CD4-positive, alpha-beta memory T cell (primary cell): ENCODE results near the gene ACTR3. TPM values are rescaled to one million over a fixed set of nuclear protein-coding genes. Genes with fewer than 3 reads are reported as not detected.
"Not testable (repeated sequence)": the region's sequence is repeated elsewhere in the genome, so short reads cannot be mapped to it uniquely, and the experiment has no call there.

Experiments used
- CTCF ChIA-PET: fragments of 350-600 bp; sonication (Branson Sonifier 250); formaldehyde crosslinking; loops from one replicate; lab custom pipeline; 2021; ENCODE audit warnings: inconsistent platforms; ENCODE audit not compliant: partially characterized antibody; lab: Charles Lee
- POLR2A ChIA-PET: fragments of 350-600 bp; sonication (Branson Sonifier 250); formaldehyde crosslinking; loops from one replicate; lab custom pipeline; 2021; ENCODE audit not compliant: partially characterized antibody; lab: Charles Lee
- DNase-seq, 5 donors: peaks; one replicate each; pipeline versions ENCODE4 v3.0.0 to v3.0.0-alpha.2; 2020 to 2022; ENCODE audit warnings: mixed read lengths in 1 of 5
- H3K27ac ChIP-seq: one replicate; pipeline ENCODE4 v1.7.0; 2013; ENCODE audit warnings: low read depth, low read length
- H3K27me3 ChIP-seq: 2 replicates; pipeline ENCODE4 v1.7.0; 2013; ENCODE audit warnings: mild to moderate bottlenecking, low read length, moderate library complexity; ENCODE audit not compliant: insufficient read depth
- H3K36me3 ChIP-seq: 2 replicates; pipeline ENCODE4 v1.7.0; 2013; ENCODE audit warnings: mild to moderate bottlenecking, low read length, moderate library complexity; ENCODE audit not compliant: insufficient read depth
- H3K4me1 ChIP-seq: 2 replicates; pipeline ENCODE4 v1.7.0; 2013; ENCODE audit warnings: mild to moderate bottlenecking, low read length, moderate library complexity; ENCODE audit not compliant: insufficient read depth
- H3K4me3 ChIP-seq, 2 donors: one replicate each; pipeline ENCODE4 v1.7.0; 2013; ENCODE audit warnings: low read length in 2 of 2, mild to moderate bottlenecking in 1 of 2
- H3K9me3 ChIP-seq, 2 donors: one replicate each; pipeline ENCODE4 v1.7.0; 2013; ENCODE audit warnings: low read length in 2 of 2, control low read depth in 1 of 2; ENCODE audit not compliant: control insufficient read depth in 1 of 2
- H3K27ac Mint-ChIP-seq, 7 donors: one replicate each; pipeline ENCODE4 v1.8.0; 2020 to 2021; ENCODE audit warnings: mixed read lengths in 7 of 7, mild to moderate bottlenecking in 6 of 7, inconsistent platforms in 3 of 7, moderate library complexity in 3 of 7
- H3K27me3 Mint-ChIP-seq, 2 donors: one replicate each; pipeline ENCODE4 v1.8.0; 2020 to 2021; ENCODE audit warnings: mixed read lengths in 2 of 2
- H3K36me3 Mint-ChIP-seq, 2 donors: one replicate each; pipeline ENCODE4 v1.8.0; 2020 to 2021; ENCODE audit warnings: mixed read lengths in 2 of 2, inconsistent platforms in 1 of 2, mild to moderate bottlenecking in 1 of 2
- H3K4me1 Mint-ChIP-seq, 4 donors: one replicate each; pipeline ENCODE4 v1.8.0; 2020 to 2021; ENCODE audit warnings: mixed read lengths in 4 of 4, mild to moderate bottlenecking in 1 of 4
- H3K4me3 Mint-ChIP-seq, 8 donors: one replicate each; pipeline ENCODE4 v1.8.0; 2020 to 2021; ENCODE audit warnings: mixed read lengths in 8 of 8, mild to moderate bottlenecking in 7 of 8, moderate library complexity in 6 of 8, inconsistent platforms in 3 of 8
- H3K9me3 Mint-ChIP-seq, 8 donors: one replicate each; pipeline ENCODE4 v1.8.0; 2020 to 2021; ENCODE audit warnings: mixed read lengths in 8 of 8, mild to moderate bottlenecking in 5 of 8, inconsistent platforms in 3 of 8, moderate library complexity in 1 of 8
- intact Hi-C: fragments of 100-400 bp; cut with micrococcal nuclease; formaldehyde crosslinking; loops from one replicate; pipeline ENCODE4 v1.15.1; 2023
- polyA plus RNA-seq, 2 donors: library from polyadenylated mRNA; unstranded; fragments of 300-500 nt; fragmentation: Illumina TruSeq; gene quantifications; one replicate each; pipeline ENCODE4 v1.2.3, GENCODE V29; 2021
- total RNA-seq, 2 experiments: library from RNA; stranded (reverse); gene quantifications; one replicate each; pipeline ENCODE4 v1.2.3, GENCODE V29; 2021

ACTR3 gene
- total and polyA plus RNA-seq, 4 experiments from 2014 or later: 247 to 567 (median 396) TPM

GRCh38 chr2:113930448-113930847, 40.6 kb downstream of the ACTR3 start:
- H3K9me3 ChIP-seq: no peaks in the 10 kb centered on the region
- Mint-ChIP-seq H3K4me1 (peaks cover 15 to 36% (median 22%) of the 10 kb centered on the region in 4 donors), H3K27me3 (no peaks in the 10 kb centered on the region), H3K9me3 (no peaks in the 10 kb centered on the region), H3K4me3 (no peak overlapping the region), H3K36me3 (peaks cover 45 to 71% of the 10 kb centered on the region in 2 donors), H3K27ac (peak overlapping the region in 6 of 7 donors; percentile 13 to 88 (median 50))
- H3K27ac ChIP-seq: no peak overlapping the region
- ChIA-PET CTCF (interaction anchor here (1.1 kb wide), 1 partner anchor 40 kb away, joined by 3 read pairs; the partner anchor contains the start of gene ACTR3), POLR2A (interaction anchor here (1.1 kb wide), 1 partner anchor 174 kb away, joined by 5 read pairs; the partner anchor contains the start of gene SLC35F5)
- intact Hi-C loops: no loop called here
- H3K27me3 ChIP-seq: no peaks in the 10 kb centered on the region
- peaks cover 42% of the 10 kb centered on the region for H3K36me3 ChIP-seq
- no peak overlapping the region for H3K4me3 ChIP-seq
- peaks cover 7% of the 10 kb centered on the region for H3K4me1 ChIP-seq
- no peak for DNase-seq

DNA sequence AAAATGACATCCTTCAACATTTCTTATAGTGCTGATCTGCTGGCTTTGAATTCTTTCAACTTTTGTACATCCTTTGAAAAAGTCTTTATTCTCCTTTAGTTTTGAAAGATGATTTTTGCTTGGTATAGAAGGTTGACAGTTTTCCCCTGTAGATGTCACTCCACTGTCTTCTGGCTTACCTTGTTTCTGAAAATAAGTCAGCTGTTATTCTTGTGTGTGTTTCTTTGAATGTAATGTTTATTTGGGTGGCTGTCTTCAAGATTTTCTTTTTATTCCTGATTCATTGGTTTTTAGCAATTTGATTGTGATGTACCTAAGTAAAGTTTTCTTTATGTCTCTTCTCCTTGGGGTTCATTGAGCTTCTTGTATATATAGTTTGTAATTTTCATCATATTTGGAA, 47.6 kb downstream of the ACTR3 start:
- intact Hi-C loops: no loop called here
- peak overlapping the region in 6 of 7 donors; percentile 24 to 68 (median 48) for H3K27ac Mint-ChIP-seq
- peaks cover 57 to 65% of the 10 kb centered on the region in 2 donors for H3K36me3 Mint-ChIP-seq
- no peak for DNase-seq
- H3K27me3 ChIP-seq: no peaks in the 10 kb centered on the region
- ChIA-PET POLR2A (no interaction called here), CTCF (interaction anchor here (1.6 kb wide), 1 partner anchor 9 kb away, joined by 3 read pairs; no protein-coding TSS in a partner anchor)
- H3K27ac ChIP-seq: no peak overlapping the region
- peaks cover 4 to 12% (median 9%) of the 10 kb centered on the region in 4 donors for H3K4me1 Mint-ChIP-seq
- peaks cover 0 to 13% (median 2%) of the 10 kb centered on the region in 8 donors for H3K9me3 Mint-ChIP-seq
- no peaks in the 10 kb centered on the region for H3K27me3 Mint-ChIP-seq
- H3K4me3 Mint-ChIP-seq: no peak overlapping the region
- no peak overlapping the region for H3K4me3 ChIP-seq
- no peaks in the 10 kb centered on the region for H3K9me3 ChIP-seq
- peaks cover 33% of the 10 kb centered on the region for H3K36me3 ChIP-seq
- no peaks in the 10 kb centered on the region for H3K4me1 ChIP-seq

DNA sequence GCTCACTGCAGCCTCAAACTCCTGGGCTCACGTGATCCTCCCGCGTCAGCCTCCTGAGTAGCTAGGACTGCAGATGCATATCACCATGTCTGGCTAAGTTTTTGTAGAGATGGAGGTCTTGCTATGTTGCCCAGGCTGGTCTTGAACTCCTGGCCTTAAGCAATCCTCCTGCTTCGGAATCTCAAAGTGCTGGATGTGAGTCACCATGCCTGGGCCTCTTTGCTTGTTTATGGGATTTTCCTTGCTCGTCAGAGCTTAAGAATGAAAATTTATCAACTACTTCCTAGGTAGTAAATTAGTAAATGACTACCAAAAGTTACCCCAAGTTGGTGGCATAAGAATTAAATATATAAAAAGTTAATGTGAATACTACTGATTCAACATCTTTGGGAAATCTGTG, 51.0 kb downstream of the ACTR3 start:
- no peaks in the 10 kb centered on the region for H3K4me1 ChIP-seq
- H3K4me1 Mint-ChIP-seq: peaks cover 2 to 8% (median 3%) of the 10 kb centered on the region in 4 donors
- H3K27ac ChIP-seq: no peak overlapping the region
- H3K27ac Mint-ChIP-seq: no peak overlapping the region
- H3K9me3 ChIP-seq: no peaks in the 10 kb centered on the region
- H3K4me3 ChIP-seq: no peak overlapping the region
- intact Hi-C loops: no loop called here
- H3K4me3 Mint-ChIP-seq: no peak overlapping the region
- H3K36me3 ChIP-seq: peaks cover 38% of the 10 kb centered on the region
- ChIA-PET CTCF (no interaction called here), POLR2A (no interaction called here)
- no peaks in the 10 kb centered on the region for H3K27me3 ChIP-seq
- peaks cover 39 to 43% of the 10 kb centered on the region in 2 donors for H3K36me3 Mint-ChIP-seq
- DNase-seq: no peak
- peaks cover 0 to 13% (median 3%) of the 10 kb centered on the region in 8 donors for H3K9me3 Mint-ChIP-seq
- no peaks in the 10 kb centered on the region for H3K27me3 Mint-ChIP-seq

DNA sequence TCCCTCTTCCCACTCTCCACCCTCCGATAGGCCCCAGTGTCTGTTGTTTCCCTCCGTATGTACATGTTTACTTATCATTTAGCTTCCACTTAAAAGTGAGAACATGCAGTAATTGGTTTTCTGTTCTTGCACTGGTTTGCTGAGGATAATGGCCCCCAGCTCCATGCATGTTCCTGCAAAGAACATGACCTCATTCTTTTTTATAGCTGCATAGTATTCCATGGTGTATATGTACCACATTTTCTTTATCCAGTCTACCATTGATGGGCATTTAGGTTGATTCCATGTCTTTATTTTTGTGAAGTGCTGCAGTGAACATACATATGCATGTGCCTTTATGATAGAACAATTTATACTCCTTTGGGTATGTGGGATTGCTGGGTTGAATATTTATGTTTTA, 55.9 kb downstream of the ACTR3 start:
- H3K9me3 Mint-ChIP-seq, H3K9me3 ChIP-seq, H3K27me3 ChIP-seq, DNase-seq, H3K4me3 Mint-ChIP-seq, H3K4me3 ChIP-seq, H3K27me3 Mint-ChIP-seq, intact Hi-C loops, H3K4me1 ChIP-seq, H3K27ac ChIP-seq: not testable (repeated sequence)
- peaks cover 48% of the 10 kb centered on the region for H3K36me3 ChIP-seq
- peaks cover 0 to 11% (median 7%) of the 10 kb centered on the region in 4 donors for H3K4me1 Mint-ChIP-seq
- CTCF ChIA-PET: interaction anchor here (2.2 kb wide), 1 partner anchor 10 kb away, joined by 7 read pairs; no protein-coding TSS in a partner anchor
- H3K36me3 Mint-ChIP-seq: peaks cover 42 to 47% of the 10 kb centered on the region in 2 donors
- POLR2A ChIA-PET: interaction anchor here (1.4 to 1.6 kb wide), 2 partner anchors 11 to 58 kb away, joined by 3 to 4 read pairs; no protein-coding TSS in a partner anchor
- peak overlapping the region in 1 of 7 donors; percentile 70 for H3K27ac Mint-ChIP-seq

DNA sequence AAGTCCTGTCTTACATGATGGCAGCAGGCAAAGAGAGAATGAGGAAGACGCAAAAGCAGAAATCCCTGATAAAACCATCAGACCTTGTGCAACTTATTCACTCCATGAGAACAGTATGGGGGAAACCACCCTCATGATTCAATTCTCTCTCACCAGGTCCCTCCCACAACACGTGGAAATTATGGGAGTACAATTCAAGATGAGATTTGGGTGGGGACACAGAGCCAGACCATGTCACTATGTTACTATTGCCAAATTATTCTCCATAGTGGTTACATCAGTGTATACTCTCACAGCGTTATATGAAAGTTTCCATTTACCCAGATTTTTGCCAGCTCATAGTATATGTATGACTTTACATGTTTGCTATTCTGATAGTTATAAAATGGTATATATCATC, 61.0 kb downstream of the ACTR3 start:
- H3K9me3 ChIP-seq, H3K4me1 ChIP-seq, POLR2A ChIA-PET, H3K9me3 Mint-ChIP-seq, H3K27ac ChIP-seq, H3K4me3 ChIP-seq, CTCF ChIA-PET, H3K4me3 Mint-ChIP-seq, DNase-seq, H3K27me3 Mint-ChIP-seq, H3K27me3 ChIP-seq: not testable (repeated sequence)
- Mint-ChIP-seq H3K36me3 (peaks cover 58 to 82% of the 10 kb centered on the region in 2 donors), H3K4me1 (peaks cover 5 to 23% (median 17%) of the 10 kb centered on the region in 4 donors), H3K27ac (peak overlapping the region in 2 of 7 donors; percentile 14 to 20)
- peaks cover 57% of the 10 kb centered on the region for H3K36me3 ChIP-seq
- intact Hi-C loops: loop anchor here (5.0 kb wide), 1 partner anchor 59 kb away; the partner anchor contains the start of gene ACTR3

GRCh38 chr2:113961000-113961399, 71.1 kb downstream of the ACTR3 start:
- Histone ChIP-seq H3K9me3 (no peaks in the 10 kb centered on the region), H3K4me1 (no peaks in the 10 kb centered on the region), H3K27ac (no peak overlapping the region), H3K36me3 (peaks cover 23% of the 10 kb centered on the region), H3K27me3 (no peaks in the 10 kb centered on the region), H3K4me3 (no peak overlapping the region)
- intact Hi-C loops: no loop called here
- peaks cover 18 to 51% of the 10 kb centered on the region in 2 donors for H3K36me3 Mint-ChIP-seq
- H3K4me1 Mint-ChIP-seq: peaks cover 1 to 9% (median 4%) of the 10 kb centered on the region in 4 donors
- H3K9me3 Mint-ChIP-seq: no peaks in the 10 kb centered on the region
- H3K4me3 Mint-ChIP-seq: no peak overlapping the region
- ChIA-PET POLR2A (no interaction called here), CTCF (no interaction called here)
- H3K27me3 Mint-ChIP-seq: no peaks in the 10 kb centered on the region
- DNase-seq: no peak
- peak overlapping the region in 1 of 7 donors; percentile 12 for H3K27ac Mint-ChIP-seq

DNA sequence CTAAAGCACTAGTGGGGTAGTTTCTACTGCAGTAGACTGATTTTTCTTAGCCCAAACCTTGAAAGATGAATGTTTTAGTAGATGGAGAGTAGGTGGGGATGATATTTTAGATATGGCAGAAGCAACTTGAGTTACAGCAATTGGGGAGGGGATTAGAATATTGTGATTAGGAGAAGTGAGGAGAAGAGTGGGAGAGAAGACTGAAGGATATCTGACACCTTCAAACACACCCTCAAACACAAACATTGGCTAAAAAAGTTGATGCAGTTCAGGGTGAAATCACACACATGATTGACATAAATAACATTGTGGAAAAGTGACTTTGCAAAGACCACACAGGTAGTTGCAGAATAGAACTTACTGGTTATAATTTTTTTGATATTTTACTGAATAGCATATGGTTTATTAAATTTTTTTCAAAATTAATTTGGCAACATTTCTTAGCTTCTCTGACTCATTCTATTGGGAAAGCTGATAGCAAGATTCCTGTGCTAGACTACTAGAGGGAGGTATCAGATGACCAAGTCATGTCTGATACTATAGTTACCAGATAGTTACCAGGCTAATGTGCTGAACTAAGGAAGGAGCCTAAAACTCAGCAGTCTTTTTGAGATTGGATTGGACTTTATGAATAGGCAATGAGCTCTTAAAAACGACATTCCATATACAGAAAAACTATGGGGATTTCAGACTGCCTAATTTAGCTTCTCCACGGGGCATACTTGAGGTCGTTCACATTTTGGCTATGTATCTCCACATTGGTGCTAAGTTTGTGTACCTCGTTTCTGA, 73.0 kb downstream of the ACTR3 start:
- Mint-ChIP-seq H3K36me3 (peaks cover 8 to 35% of the 10 kb centered on the region in 2 donors), H3K4me1 (peaks cover 0 to 9% (median 5%) of the 10 kb centered on the region in 4 donors), H3K27ac (peak overlapping the region in 3 of 7 donors; percentile 17 to 79 (median 33)), H3K27me3 (no peaks in the 10 kb centered on the region), H3K9me3 (no peaks in the 10 kb centered on the region), H3K4me3 (no peak overlapping the region)
- H3K27ac ChIP-seq: no peak overlapping the region
- no peaks in the 10 kb centered on the region for H3K27me3 ChIP-seq
- intact Hi-C loops: no loop called here
- ChIA-PET CTCF (interaction anchor here (0.9 kb wide), 1 partner anchor 19 kb away, joined by 5 read pairs; no protein-coding TSS in a partner anchor), POLR2A (interaction anchor here (0.7 kb wide), 1 partner anchor 206 kb away, joined by 3 read pairs; no protein-coding TSS in a partner anchor)
- no peak for DNase-seq
- no peaks in the 10 kb centered on the region for H3K4me1 ChIP-seq
- peaks cover 8% of the 10 kb centered on the region for H3K36me3 ChIP-seq
- H3K9me3 ChIP-seq: no peaks in the 10 kb centered on the region
- no peak overlapping the region for H3K4me3 ChIP-seq
